Measurements from ENCODE around the gene SLC39A11. TPM values are rescaled to one million over a fixed set of nuclear protein-coding genes. Genes with fewer than 3 reads are reported as not detected.
A peak's percentile ranks its signal among the peaks of the same experiment; 100 is the strongest.

The SLC39A11 gene
- total RNA-seq, 1 experiment from 2014 or later: 57.1 TPM

- no peak overlapping the region for H2AFZ ChIP-seq
- H3K36me3 ChIP-seq (ENCODE audit: low read depth): no peaks in the 10 kb centered on the region
- H3K4me3 ChIP-seq: no peak overlapping the region
- peaks cover 11% of the 10 kb centered on the region for H3K9me3 ChIP-seq (ENCODE audit: insufficient read depth, low read depth)
- intact Hi-C loops (cut with micrococcal nuclease; ENCODE audit: unreplicated experiment): no loop called here
- no peaks in the 10 kb centered on the region for H3K9me2 ChIP-seq (ENCODE audit: insufficient read depth)
- POLR2A ChIA-PET (ENCODE audit: unreplicated experiment): interaction anchor here (0.6 to 0.7 kb wide), 3 partner anchors 8 to 107 kb away, joined by 3 read pairs; no protein-coding TSS in a partner anchor
- no peaks in the 10 kb centered on the region for H4K20me1 ChIP-seq (ENCODE audit: insufficient read depth)
- H3F3A ChIP-seq (ENCODE audit: insufficient read depth, low read depth): peaks cover 44% of the 10 kb centered on the region
- H3K4me2 ChIP-seq: peak overlapping the region; percentile 27
- H3K79me2 ChIP-seq (ENCODE audit: low read depth): no peaks in the 10 kb centered on the region
- H3K27ac ChIP-seq: peak overlapping the region; percentile 72
- BruUV-seq (replicated peaks): no TSS peak
- CTCF ChIA-PET: no interaction called here
- no peaks in the 10 kb centered on the region for H3K27me3 ChIP-seq (ENCODE audit: insufficient read depth, low read depth)
- peak in 1 of 2 experiments; percentile 92 for DNase-seq
- no peak for TF ChIP-seq EZH2 (IDR thresholded peaks at IDR 0.05; ENCODE audit: low read depth)
- TF ChIP-seq CTCF (conservative IDR thresholded peaks at IDR 0.05): no peak
- H3K4me1 ChIP-seq (replicated peaks; ENCODE audit: insufficient read depth): peaks cover 43% of the 10 kb centered on the region
Measured at GRCh38 chr17:72609501-72609900, 483.0 kb downstream of the SLC39A11 start.

- no peak for TF ChIP-seq CTCF (conservative IDR thresholded peaks at IDR 0.05)
- TF ChIP-seq EZH2 (IDR thresholded peaks at IDR 0.05; ENCODE audit: low read depth): no peak
- no peak overlapping the region for H3K4me2 ChIP-seq
- H3F3A ChIP-seq (ENCODE audit: insufficient read depth, low read depth): peaks cover 43% of the 10 kb centered on the region
- H3K4me1 ChIP-seq (replicated peaks; ENCODE audit: insufficient read depth): peaks cover 43% of the 10 kb centered on the region
- H3K9me3 ChIP-seq (ENCODE audit: insufficient read depth, low read depth): peaks cover 11% of the 10 kb centered on the region
- H3K9me2 ChIP-seq (ENCODE audit: insufficient read depth): no peaks in the 10 kb centered on the region
- H3K4me3 ChIP-seq: no peak overlapping the region
- ChIA-PET POLR2A (ENCODE audit: unreplicated experiment) (no interaction called here), CTCF (no interaction called here)
- intact Hi-C loops (cut with micrococcal nuclease; ENCODE audit: unreplicated experiment): no loop called here
- H3K36me3 ChIP-seq (ENCODE audit: low read depth): no peaks in the 10 kb centered on the region
- H4K20me1 ChIP-seq (ENCODE audit: insufficient read depth): no peaks in the 10 kb centered on the region
- H3K27me3 ChIP-seq (ENCODE audit: insufficient read depth, low read depth): no peaks in the 10 kb centered on the region
- DNase-seq: no peak
- no peak overlapping the region for H2AFZ ChIP-seq
- BruUV-seq (replicated peaks): no TSS peak
- H3K79me2 ChIP-seq (ENCODE audit: low read depth): no peaks in the 10 kb centered on the region
- peak overlapping the region; percentile 72 for H3K27ac ChIP-seq
Measured at GRCh38 chr17:72608436-72608835, 484.1 kb downstream of the SLC39A11 start.

GRCh38 chr17:72606656-72607055, 485.8 kb downstream of the SLC39A11 start:
- TF ChIP-seq EZH2 (IDR thresholded peaks at IDR 0.05; ENCODE audit: low read depth) (no peak), CTCF (conservative IDR thresholded peaks at IDR 0.05) (no peak)
- no peaks in the 10 kb centered on the region for H3K9me2 ChIP-seq (ENCODE audit: insufficient read depth)
- H3K27ac ChIP-seq: no peak overlapping the region
- H3K9me3 ChIP-seq (ENCODE audit: insufficient read depth, low read depth): peaks cover 11% of the 10 kb centered on the region
- BruUV-seq (replicated peaks): no TSS peak
- peaks cover 56% of the 10 kb centered on the region for H3F3A ChIP-seq (ENCODE audit: insufficient read depth, low read depth)
- intact Hi-C loops (cut with micrococcal nuclease; ENCODE audit: unreplicated experiment): no loop called here
- H3K4me2 ChIP-seq: no peak overlapping the region
- no peaks in the 10 kb centered on the region for H3K27me3 ChIP-seq (ENCODE audit: insufficient read depth, low read depth)
- POLR2A ChIA-PET (ENCODE audit: unreplicated experiment): no interaction called here
- H4K20me1 ChIP-seq (ENCODE audit: insufficient read depth): no peaks in the 10 kb centered on the region
- peak in 1 of 2 experiments; percentile 17 for DNase-seq
- CTCF ChIA-PET: no interaction called here
- H3K79me2 ChIP-seq (ENCODE audit: low read depth): no peaks in the 10 kb centered on the region; the same call in 1 of the 2 replicates
- H3K36me3 ChIP-seq (ENCODE audit: low read depth): no peaks in the 10 kb centered on the region
- no peak overlapping the region for H2AFZ ChIP-seq
- H3K4me1 ChIP-seq (replicated peaks; ENCODE audit: insufficient read depth): peaks cover 55% of the 10 kb centered on the region
- H3K4me3 ChIP-seq: no peak overlapping the region

All from PC-9 (cell line).